ENCODE measurements around the gene CRACDL. TPM values are rescaled to one million over a fixed set of nuclear protein-coding genes. Genes with fewer than 3 reads are reported as not detected.

Gene CRACDL
- total and polyA plus RNA-seq, 2 donors (not counting 3 experiments of a cell fraction or from before 2014, with no cell fraction given), result 0.92 to 6.3 TPM

DNA sequence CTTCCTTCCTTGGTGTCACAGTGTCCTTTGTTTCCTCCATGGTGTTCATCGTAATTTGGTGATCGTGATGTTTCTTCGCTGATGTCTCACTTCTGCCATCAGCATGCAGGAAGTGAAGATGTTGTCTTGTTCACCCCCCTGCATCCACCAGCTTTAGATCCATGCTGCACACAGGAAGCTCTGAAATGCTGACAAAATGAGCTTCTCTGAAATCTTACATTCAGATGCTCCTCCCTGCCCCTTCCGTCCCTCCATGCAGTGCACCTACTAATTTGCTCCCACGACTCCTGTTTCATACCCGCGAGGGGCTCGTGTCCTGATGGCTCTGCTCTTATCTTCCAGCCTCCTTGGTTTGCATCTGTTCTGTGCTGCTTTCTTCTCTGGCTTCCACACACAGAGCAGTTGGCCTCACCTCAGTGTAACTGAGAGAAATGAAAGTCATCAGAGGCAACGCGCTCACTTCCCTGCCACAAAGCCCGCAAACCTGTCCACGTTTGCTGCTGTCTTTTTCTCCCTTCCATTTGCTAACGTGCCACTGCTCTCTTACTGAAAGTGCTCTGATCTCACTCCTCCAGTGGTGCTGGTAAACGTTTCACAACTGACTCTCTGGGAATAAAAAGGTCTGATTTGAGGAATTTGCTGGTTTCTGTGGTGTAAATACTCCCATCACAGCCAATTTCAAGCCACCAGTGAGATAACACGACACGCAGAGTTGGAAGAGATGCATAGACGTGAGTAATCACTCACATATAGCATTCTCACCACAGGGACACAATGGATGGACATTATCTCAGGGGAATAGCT is 164.1 kb downstream of the CRACDL start:
- CTCF ChIA-PET, result interaction anchor here (1.0 kb wide), 1 partner anchor 13 kb away, joined by 8 read pairs; no protein-coding TSS in a partner anchor
- Histone ChIP-seq H3K9me1 (replicated peaks; ENCODE audit: control insufficient read depth, extremely low read depth, insufficient read depth, low read length) (no peaks in the 10 kb centered on the region), H3K4me2 (ENCODE audit: insufficient read depth, low read length) (no peak overlapping the region), H3K4me3 (replicated peaks in 1 of 3; ENCODE audit: insufficient read depth in 1 of 3, low read depth in 1 of 3, low read length in 3 of 3) (no peak overlapping the region), H3K9me3 (replicated peaks; ENCODE audit: control insufficient read depth, insufficient read depth, low read length) (no peaks in the 10 kb centered on the region), H4K20me1 (replicated peaks; ENCODE audit: control insufficient read depth, extremely low read depth, insufficient read depth, low read length) (no peaks in the 10 kb centered on the region), H3K4me1 (ENCODE audit: control insufficient read depth, extremely low read depth, insufficient read depth, low read length) (peaks cover 17% of the 10 kb centered on the region), H3K27me3 (ENCODE audit: control insufficient read depth in 2 of 2, insufficient read depth in 2 of 2, low read length in 2 of 2) (no peaks in the 10 kb centered on the region), H2AFZ (ENCODE audit: low read depth, low read length) (no peak overlapping the region), H3K36me3 (ENCODE audit: control insufficient read depth in 2 of 2, extremely low read depth in 1 of 2, insufficient read depth in 2 of 2, low read length in 2 of 2) (no peaks in the 10 kb centered on the region), H3K79me2 (ENCODE audit: control insufficient read depth, insufficient read depth, low read length) (no peaks in the 10 kb centered on the region), H3K9ac (replicated peaks; ENCODE audit: extremely low read depth, insufficient read depth, low read length) (no peak overlapping the region), H3K27ac (ENCODE audit: insufficient read depth, low read depth, low read length) (no peak overlapping the region)
- dilution Hi-C loops (cut with MboI; ENCODE audit: extremely low pct_ligation_motif_present, low sequenced_read_pairs), result no loop called here
- TF ChIP-seq GATA2 (IDR thresholded peaks at IDR 0.05; ENCODE audit: insufficient read depth, insufficient read length, low read depth, low read length) (no peak), POLR2AphosphoS5 (IDR thresholded peaks at IDR 0.05; ENCODE audit: insufficient read depth, low read depth, low read length) (no peak), FOS (IDR thresholded peaks at IDR 0.05; ENCODE audit: borderline replicate concordance, insufficient read depth, low read length) (no peak), EZH2 (IDR thresholded peaks at IDR 0.05; ENCODE audit: borderline replicate concordance, low read depth, low read length, severe bottlenecking) (no peak), MYC (IDR thresholded peaks at IDR 0.05; ENCODE audit: low read depth, low read length) (no peak)
- TF ChIP-seq, protein P1, sequence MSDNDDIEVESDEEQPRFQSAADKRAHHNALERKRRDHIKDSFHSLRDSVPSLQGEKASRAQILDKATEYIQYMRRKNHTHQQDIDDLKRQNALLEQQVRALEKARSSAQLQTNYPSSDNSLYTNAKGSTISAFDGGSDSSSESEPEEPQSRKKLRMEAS (IDR thresholded peaks at IDR 0.05; ENCODE audit: insufficient read depth, insufficient read length), result no peak
- TF ChIP-seq, protein P2, sequence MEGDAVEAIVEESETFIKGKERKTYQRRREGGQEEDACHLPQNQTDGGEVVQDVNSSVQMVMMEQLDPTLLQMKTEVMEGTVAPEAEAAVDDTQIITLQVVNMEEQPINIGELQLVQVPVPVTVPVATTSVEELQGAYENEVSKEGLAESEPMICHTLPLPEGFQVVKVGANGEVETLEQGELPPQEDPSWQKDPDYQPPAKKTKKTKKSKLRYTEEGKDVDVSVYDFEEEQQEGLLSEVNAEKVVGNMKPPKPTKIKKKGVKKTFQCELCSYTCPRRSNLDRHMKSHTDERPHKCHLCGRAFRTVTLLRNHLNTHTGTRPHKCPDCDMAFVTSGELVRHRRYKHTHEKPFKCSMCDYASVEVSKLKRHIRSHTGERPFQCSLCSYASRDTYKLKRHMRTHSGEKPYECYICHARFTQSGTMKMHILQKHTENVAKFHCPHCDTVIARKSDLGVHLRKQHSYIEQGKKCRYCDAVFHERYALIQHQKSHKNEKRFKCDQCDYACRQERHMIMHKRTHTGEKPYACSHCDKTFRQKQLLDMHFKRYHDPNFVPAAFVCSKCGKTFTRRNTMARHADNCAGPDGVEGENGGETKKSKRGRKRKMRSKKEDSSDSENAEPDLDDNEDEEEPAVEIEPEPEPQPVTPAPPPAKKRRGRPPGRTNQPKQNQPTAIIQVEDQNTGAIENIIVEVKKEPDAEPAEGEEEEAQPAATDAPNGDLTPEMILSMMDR (IDR thresholded peaks at IDR 0.05; ENCODE audit: extremely low read depth in 1 of 2, insufficient read depth in 1 of 2, low read depth in 1 of 2, low read length in 2 of 2), result no peak
- POLR2A ChIA-PET, result no interaction called here
- intact Hi-C loops (cut with micrococcal nuclease), result no loop called here
- no TSS peak for BruUV-seq (replicated peaks)
- FAIRE-seq (no peak), DNase-seq (ENCODE audit: low read depth, low spot score) (no peak)
